OCI-LY3 (cell line): Measurements from ENCODE around the gene HIGD1C.
"Not testable (repeated sequence)": the region's sequence is repeated elsewhere in the genome, so short reads cannot be mapped to it uniquely, and the experiment has no call there.

ENCODE experiments used
- EZH2phosphoT487 ChIP-seq: fragments of 200-600 bp; shearing (Covaris generic); IDR thresholded peaks from 2 replicates; pipeline ENCODE4 v1.6.1; 2018; ENCODE audit warnings: antibody characterized with exemption, mixed run types, low read depth
- TF ChIP-seq, protein P1 (sequence below): fragments of 200-600, 300-600 bp; sonication (generic); IDR thresholded peaks from 2 replicates; pipeline ENCODE4 v1.5.1; 2014; ENCODE audit warnings: antibody characterized with exemption, low read length, low read depth

DNA sequence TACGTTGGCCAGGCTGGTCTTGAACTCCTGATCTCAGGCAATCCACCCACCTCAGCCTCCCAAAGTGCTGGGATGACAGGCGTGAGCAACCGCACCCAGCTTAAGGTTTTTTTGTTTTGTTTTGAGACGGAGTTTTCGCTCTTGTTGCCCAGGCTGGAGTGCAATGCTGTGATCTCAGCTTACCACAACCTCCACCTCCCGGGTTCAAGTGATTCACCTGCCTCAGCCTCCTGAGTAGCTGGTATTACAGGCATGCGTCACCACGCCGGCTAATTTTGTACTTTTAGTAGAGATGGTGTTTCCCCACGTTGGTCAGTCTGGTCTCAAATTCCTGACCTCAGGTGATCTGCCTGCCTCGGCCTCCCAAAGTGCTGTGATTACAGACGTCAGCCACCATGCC is 21.9 kb upstream of the HIGD1C start:
- TF ChIP-seq, protein P1, sequence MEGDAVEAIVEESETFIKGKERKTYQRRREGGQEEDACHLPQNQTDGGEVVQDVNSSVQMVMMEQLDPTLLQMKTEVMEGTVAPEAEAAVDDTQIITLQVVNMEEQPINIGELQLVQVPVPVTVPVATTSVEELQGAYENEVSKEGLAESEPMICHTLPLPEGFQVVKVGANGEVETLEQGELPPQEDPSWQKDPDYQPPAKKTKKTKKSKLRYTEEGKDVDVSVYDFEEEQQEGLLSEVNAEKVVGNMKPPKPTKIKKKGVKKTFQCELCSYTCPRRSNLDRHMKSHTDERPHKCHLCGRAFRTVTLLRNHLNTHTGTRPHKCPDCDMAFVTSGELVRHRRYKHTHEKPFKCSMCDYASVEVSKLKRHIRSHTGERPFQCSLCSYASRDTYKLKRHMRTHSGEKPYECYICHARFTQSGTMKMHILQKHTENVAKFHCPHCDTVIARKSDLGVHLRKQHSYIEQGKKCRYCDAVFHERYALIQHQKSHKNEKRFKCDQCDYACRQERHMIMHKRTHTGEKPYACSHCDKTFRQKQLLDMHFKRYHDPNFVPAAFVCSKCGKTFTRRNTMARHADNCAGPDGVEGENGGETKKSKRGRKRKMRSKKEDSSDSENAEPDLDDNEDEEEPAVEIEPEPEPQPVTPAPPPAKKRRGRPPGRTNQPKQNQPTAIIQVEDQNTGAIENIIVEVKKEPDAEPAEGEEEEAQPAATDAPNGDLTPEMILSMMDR: not testable (repeated sequence)
- TF ChIP-seq EZH2phosphoT487: not testable (repeated sequence)
